WTC11 (cell line): ENCODE data around the gene CGREF1.

ENCODE experiments used
- SMAD4 ChIP-seq: sonication (generic); formaldehyde crosslinking; IDR thresholded peaks from 2 replicates; pipeline ENCODE4 v1.8.0; 2022; ENCODE audit warnings: mild to moderate bottlenecking, missing genetic modification reagents
- TF ChIP-seq, protein P1 (sequence below): fragments of 200-600 bp; IDR thresholded peaks from 2 replicates; pipeline ENCODE4 v1.8.0; 2022; ENCODE audit warnings: antibody characterized with exemption
- TF ChIP-seq, protein P2 (sequence below): sonication (generic); formaldehyde crosslinking; IDR thresholded peaks from 2 replicates; pipeline ENCODE4 v1.8.1; 2023; ENCODE audit warnings: mild to moderate bottlenecking, missing genetic modification reagents, moderate library complexity
- TF ChIP-seq, protein P3 (sequence below): sonication (generic); formaldehyde crosslinking; IDR thresholded peaks from 2 replicates; pipeline ENCODE4 v1.8.0; 2022; ENCODE audit warnings: missing genetic modification reagents

DNA sequence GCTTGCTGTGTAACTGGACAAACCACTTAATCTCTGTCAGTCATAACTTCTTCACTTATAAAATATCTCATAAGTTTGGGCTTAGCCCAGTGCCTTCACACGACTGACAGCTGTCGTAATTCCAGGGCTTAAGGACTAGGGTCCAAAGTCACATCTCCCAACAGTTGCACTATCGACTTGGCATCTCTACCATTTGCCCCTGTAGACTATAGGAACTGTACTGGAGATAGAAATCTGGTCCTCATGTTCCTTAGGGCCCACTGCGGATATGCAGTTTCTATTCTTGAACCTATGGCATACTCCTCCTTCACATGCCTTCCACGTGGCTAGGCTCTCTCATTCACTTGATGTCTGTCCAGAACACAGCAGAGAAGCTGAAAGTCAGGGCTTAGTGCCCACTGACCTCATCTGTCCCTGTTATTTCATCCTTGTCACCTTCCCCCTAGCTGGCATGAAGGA, 7.4 kb upstream of the CGREF1 start:
- TF ChIP-seq, protein P1, sequence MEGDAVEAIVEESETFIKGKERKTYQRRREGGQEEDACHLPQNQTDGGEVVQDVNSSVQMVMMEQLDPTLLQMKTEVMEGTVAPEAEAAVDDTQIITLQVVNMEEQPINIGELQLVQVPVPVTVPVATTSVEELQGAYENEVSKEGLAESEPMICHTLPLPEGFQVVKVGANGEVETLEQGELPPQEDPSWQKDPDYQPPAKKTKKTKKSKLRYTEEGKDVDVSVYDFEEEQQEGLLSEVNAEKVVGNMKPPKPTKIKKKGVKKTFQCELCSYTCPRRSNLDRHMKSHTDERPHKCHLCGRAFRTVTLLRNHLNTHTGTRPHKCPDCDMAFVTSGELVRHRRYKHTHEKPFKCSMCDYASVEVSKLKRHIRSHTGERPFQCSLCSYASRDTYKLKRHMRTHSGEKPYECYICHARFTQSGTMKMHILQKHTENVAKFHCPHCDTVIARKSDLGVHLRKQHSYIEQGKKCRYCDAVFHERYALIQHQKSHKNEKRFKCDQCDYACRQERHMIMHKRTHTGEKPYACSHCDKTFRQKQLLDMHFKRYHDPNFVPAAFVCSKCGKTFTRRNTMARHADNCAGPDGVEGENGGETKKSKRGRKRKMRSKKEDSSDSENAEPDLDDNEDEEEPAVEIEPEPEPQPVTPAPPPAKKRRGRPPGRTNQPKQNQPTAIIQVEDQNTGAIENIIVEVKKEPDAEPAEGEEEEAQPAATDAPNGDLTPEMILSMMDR = no peak
- TF ChIP-seq, protein P2, sequence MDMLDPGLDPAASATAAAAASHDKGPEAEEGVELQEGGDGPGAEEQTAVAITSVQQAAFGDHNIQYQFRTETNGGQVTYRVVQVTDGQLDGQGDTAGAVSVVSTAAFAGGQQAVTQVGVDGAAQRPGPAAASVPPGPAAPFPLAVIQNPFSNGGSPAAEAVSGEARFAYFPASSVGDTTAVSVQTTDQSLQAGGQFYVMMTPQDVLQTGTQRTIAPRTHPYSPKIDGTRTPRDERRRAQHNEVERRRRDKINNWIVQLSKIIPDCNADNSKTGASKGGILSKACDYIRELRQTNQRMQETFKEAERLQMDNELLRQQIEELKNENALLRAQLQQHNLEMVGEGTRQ (CRISPR knock-in tag) = no peak
- TF ChIP-seq, protein P3, sequence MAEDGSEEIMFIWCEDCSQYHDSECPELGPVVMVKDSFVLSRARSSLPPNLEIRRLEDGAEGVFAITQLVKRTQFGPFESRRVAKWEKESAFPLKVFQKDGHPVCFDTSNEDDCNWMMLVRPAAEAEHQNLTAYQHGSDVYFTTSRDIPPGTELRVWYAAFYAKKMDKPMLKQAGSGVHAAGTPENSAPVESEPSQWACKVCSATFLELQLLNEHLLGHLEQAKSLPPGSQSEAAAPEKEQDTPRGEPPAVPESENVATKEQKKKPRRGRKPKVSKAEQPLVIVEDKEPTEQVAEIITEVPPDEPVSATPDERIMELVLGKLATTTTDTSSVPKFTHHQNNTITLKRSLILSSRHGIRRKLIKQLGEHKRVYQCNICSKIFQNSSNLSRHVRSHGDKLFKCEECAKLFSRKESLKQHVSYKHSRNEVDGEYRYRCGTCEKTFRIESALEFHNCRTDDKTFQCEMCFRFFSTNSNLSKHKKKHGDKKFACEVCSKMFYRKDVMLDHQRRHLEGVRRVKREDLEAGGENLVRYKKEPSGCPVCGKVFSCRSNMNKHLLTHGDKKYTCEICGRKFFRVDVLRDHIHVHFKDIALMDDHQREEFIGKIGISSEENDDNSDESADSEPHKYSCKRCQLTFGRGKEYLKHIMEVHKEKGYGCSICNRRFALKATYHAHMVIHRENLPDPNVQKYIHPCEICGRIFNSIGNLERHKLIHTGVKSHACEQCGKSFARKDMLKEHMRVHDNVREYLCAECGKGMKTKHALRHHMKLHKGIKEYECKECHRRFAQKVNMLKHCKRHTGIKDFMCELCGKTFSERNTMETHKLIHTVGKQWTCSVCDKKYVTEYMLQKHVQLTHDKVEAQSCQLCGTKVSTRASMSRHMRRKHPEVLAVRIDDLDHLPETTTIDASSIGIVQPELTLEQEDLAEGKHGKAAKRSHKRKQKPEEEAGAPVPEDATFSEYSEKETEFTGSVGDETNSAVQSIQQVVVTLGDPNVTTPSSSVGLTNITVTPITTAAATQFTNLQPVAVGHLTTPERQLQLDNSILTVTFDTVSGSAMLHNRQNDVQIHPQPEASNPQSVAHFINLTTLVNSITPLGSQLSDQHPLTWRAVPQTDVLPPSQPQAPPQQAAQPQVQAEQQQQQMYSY (CRISPR knock-in tag) = no peak
- TF ChIP-seq SMAD4 (CRISPR knock-in tag) = no peak
